ENCODE data around the gene MXRA7.
"Not testable (repeated sequence)": the region's sequence is repeated elsewhere in the genome, so short reads cannot be mapped to it uniquely, and the experiment has no call there.

The MXRA7 gene

DNA sequence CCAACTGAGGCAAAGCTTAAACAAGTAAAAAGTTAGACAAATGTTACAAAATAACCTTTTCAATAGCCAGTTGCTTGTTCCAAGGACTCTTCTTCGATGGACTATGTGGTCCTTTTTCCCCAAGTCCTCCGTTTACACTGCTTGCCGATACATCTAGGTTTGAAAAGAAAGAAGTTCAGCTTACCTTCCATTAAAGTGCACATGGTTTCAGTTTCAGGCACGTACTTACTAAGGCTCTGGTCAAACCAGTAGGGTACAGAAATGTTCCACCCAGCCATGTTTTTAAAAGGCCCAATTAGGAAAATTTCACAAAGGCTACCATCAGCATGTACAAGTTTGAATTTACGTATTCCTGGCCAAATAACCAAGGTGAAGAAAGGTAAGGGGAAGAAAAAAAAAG lies 24.2 kb upstream of the MXRA7 start:
- no peak for DNase-seq

- no peak for DNase-seq
These were observed 23.5 kb upstream of the MXRA7 start for GRCh38 chr17:76734080-76734840.

- no peak for DNase-seq
These were observed 22.8 kb upstream of the MXRA7 start for GRCh38 chr17:76733618-76733957.

GRCh38 chr17:76732734-76733617 lies 22.2 kb upstream of the MXRA7 start:
- no peak for DNase-seq

- not testable (repeated sequence) for DNase-seq
These were observed 21.3 kb upstream of the MXRA7 start for GRCh38 chr17:76731800-76732733.

GRCh38 chr17:76727745-76728456 lies 17.1 kb upstream of the MXRA7 start:
- DNase-seq, result no peak

- DNase-seq, result peak; percentile 41 to 79
These were observed 16.3 kb upstream of the MXRA7 start, which contains the start of gene METTL23 for GRCh38 chr17:76726776-76727718. METTL23 (plus strand) TSS chr17:76726839; CDS start chr17:76729711, 2,872 bp downstream.

GRCh38 chr17:76726231-76726775 lies 15.5 kb upstream of the MXRA7 start, which contains the start of gene JMJD6:
JMJD6 (minus strand) TSS chr17:76726606; CDS start chr17:76726475, 131 bp downstream.
- peak; percentile 97 for DNase-seq

DNA sequence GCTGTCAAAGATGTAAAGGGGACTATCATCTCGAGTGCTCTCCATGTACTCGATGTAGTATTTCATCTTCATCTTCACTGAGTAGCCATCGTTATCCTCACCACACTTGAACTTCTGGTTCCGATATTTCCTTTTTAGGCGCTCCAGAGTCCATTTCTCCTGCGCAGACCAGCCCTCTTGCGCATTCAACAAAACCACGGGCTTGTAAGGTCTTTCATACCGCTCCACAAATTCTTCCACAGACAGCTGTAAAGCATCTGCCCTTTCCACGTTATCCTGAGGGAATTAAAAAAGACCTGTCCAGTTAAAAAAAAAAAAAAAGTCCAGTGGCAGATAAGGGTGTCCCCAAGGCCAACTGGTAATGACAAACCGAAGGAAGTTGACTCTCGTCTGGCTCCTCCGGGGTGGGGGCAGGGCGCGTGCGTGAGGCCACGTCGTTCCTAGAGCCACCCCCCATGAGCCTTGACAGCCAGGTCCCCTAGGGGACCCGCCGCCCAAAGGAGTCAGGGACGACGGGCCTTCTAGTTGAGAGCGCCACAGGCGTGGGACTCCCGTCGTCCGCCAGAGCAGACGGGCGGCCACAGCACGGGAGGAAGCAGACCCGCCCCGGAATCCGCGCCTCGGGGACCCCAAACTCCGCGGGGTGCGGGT lies 14.9 kb upstream of the MXRA7 start:
- no peak for DNase-seq

GRCh38 chr17:76723812-76724211 lies 13.0 kb upstream of the MXRA7 start:
- no peak for DNase-seq

DNA sequence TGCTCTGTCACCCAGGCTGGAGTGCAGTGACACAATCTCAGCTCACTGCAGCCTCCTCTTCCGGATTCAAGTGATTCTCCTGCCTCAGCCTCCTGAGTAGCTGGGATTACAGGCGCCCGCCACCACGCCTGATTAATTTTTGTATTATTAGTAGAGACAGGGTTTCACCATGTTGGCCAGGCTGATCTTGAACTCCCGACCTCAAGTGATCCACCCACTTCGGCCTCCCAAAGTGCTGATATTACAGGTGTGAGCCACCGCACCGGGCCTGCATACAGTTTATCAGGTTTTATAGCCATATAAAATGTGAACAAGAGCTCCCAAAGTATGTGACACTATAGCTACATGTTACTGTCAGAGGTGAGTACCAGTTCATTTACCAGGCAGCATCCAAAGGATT lies 12.2 kb upstream of the MXRA7 start:
- not testable (repeated sequence) for DNase-seq

DNA sequence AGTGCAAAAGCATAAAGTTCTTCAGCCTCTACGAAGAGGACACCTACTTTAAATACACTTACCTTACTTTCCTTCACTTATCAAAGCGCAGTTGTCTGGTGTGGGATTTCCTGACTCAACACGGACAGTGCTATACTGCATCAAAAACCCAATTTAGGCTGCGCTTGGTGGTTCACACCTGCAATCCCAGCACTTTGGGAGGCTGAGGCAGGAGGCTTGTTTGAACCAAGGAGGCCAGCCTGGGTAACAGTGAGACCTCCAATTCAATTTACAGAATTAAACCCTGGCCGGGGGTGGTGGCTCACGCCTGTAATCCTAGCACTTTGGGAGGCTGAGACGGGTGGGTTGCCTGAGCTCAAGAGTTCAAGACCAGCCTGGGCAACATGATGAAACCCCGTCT lies 11.5 kb upstream of the MXRA7 start:
- no peak for DNase-seq

DNA sequence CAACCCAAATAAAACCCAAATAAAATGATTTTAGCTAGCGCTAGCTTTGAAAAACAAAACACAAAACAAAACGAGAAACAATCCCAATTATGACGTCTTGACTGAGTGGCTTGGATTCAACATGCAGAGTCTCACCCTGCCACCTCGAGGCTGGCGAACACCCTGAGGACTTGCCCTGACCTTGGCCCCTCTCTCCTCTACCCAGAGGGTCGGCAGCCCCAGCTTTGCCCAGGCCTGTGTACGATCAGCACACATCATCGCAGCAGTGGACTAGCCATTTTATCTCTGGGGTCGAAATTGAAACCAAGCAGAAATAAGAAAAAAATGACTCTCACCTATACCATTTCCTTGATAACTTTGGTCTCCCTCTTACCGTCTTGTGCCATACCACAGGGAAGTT lies 10.7 kb upstream of the MXRA7 start:
- DNase-seq, result no peak

GRCh38 chr17:76720941-76721340 lies 10.2 kb upstream of the MXRA7 start:
- DNase-seq, result no peak

DNA sequence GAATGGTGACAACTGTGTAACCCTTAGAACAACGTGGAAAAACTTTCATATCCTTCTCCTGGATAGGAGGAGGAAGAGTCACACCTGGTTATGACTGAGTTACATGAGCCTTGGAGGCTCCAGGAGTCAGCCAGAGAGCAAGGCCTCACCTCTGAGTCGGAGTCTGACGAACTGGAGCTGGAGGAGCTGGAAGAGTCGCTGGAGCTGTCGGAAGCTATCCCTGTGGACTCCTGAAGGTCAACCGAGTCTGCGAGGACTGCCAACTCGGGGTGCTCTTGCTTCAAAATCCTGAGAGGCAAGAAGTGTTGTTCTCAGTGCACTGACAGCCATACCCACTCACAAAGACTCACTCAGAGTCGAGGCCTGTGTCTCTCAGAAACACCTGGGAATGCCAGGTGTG lies 9.4 kb upstream of the MXRA7 start:
- DNase-seq, result no peak

DNA sequence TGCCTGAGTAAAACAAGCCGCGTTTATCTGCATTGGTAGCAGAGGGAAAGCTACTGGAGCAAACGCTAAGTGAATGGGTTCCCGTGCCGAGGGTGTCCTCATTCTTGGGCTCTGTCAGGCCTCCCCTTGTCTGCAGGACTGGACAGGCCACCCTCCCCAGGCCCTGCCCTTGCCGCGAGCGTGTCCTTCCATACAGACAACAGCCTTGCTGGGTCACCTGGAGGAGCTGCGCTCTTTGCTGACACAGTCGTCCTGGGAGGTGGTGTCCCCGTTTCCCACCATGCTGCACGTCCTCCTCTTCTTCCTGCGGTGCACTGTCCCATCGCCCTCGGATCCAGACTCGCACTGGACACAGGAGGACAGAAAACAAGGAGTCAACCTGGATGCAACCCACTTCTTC lies 7.8 kb upstream of the MXRA7 start:
- no peak for DNase-seq

DNA sequence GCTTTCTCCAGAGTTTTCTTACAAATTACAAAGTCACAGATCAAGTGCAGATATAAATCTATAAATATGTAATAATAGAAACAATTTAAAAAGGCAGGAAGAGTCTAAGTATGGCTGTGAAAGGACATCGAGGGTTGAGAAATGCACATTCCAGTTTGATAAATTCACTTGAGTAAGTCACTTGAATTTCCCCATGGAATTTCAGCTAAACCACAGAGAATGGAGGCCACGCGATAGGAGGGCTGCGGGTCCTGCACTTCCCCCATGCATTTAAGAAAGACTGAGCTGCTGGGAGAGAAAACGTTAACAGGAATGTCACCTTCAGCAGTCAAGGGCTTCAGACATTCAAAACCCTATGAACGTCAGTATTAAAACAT lies 6.1 kb upstream of the MXRA7 start:
- no peak for DNase-seq

GRCh38 chr17:76716146-76716838 lies 5.5 kb upstream of the MXRA7 start:
- DNase-seq, result no peak

DNA sequence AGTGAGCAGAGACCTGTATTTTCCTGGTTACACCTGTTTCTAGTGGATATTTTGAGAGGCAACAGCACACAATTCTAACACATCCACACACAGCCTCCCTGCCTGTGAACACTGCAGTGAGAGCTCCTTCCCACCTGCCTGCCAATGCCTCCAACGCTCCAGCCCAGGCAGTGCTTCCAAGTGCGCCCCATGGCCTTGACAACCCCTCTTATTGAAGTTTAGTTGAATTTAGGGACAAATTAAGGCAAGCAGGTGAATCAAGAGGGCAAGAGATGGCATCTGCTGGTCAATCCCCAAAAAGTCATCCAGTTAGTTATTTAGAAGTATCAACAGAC lies 4.7 kb upstream of the MXRA7 start:
- no peak for DNase-seq

All from NCI-H1930 (cell line).